NK-92 (cell line): ENCODE measurements around the gene PDLIM5.
"Not testable (repeated sequence)": the region's sequence is repeated elsewhere in the genome, so short reads cannot be mapped to it uniquely, and the experiment has no call there.

Experiments used
- DNase-seq: peaks from one replicate; lab custom pipeline; 2025; ENCODE audit not compliant: unreplicated experiment; lab: John Stamatoyannopoulos, UW

The PDLIM5 gene

GRCh38 chr4:94451695-94452475, at the start of gene PDLIM5:
PDLIM5 (plus strand) TSS chr4:94451942; CDS start chr4:94455289, 3,347 bp downstream.
- DNase-seq, result peak; percentile 10

- not testable (repeated sequence) for DNase-seq
Measured at GRCh38 chr4:94402439-94402838, 49.3 kb upstream of the PDLIM5 start.

- no peak for DNase-seq
Measured at GRCh38 chr4:94403751-94404150, 48.0 kb upstream of the PDLIM5 start.

GRCh38 chr4:94406668-94407437, 44.9 kb upstream of the PDLIM5 start:
- peak; percentile 0 for DNase-seq

- DNase-seq, result no peak
Measured at GRCh38 chr4:94407846-94408245, 43.9 kb upstream of the PDLIM5 start.

GRCh38 chr4:94408549-94409374, 43.0 kb upstream of the PDLIM5 start:
- no peak for DNase-seq

- DNase-seq, result no peak
Measured at GRCh38 chr4:94409375-94409679, 42.4 kb upstream of the PDLIM5 start.

- DNase-seq, result no peak
Measured at GRCh38 chr4:94409962-94410361, 41.8 kb upstream of the PDLIM5 start.

- DNase-seq, result no peak
Measured at GRCh38 chr4:94410678-94411206, 41.0 kb upstream of the PDLIM5 start.

GRCh38 chr4:94411296-94411695, 40.4 kb upstream of the PDLIM5 start:
- no peak for DNase-seq

GRCh38 chr4:94412019-94412657, 39.6 kb upstream of the PDLIM5 start:
- DNase-seq, result no peak

- no peak for DNase-seq
Measured at GRCh38 chr4:94412658-94413038, 39.1 kb upstream of the PDLIM5 start.

GRCh38 chr4:94413085-94413840, 38.5 kb upstream of the PDLIM5 start:
- DNase-seq, result no peak

- no peak for DNase-seq
Measured at GRCh38 chr4:94414907-94415306, 36.8 kb upstream of the PDLIM5 start.

- no peak for DNase-seq
Measured at GRCh38 chr4:94415448-94415847, 36.3 kb upstream of the PDLIM5 start.

- DNase-seq, result no peak
Measured at GRCh38 chr4:94416335-94416734, 35.4 kb upstream of the PDLIM5 start.

- DNase-seq, result no peak
Measured at GRCh38 chr4:94416981-94417380, 34.8 kb upstream of the PDLIM5 start.

GRCh38 chr4:94419549-94419948, 32.2 kb upstream of the PDLIM5 start:
- DNase-seq, result no peak

- DNase-seq, result no peak
Measured at GRCh38 chr4:94419956-94420355, 31.8 kb upstream of the PDLIM5 start.

GRCh38 chr4:94420356-94420755, 31.4 kb upstream of the PDLIM5 start:
- DNase-seq, result no peak
